ENCODE data around the gene TRABD2A. TPM values are rescaled to one million over a fixed set of nuclear protein-coding genes. Genes with fewer than 3 reads are reported as not detected.

TRABD2A gene, protein sequence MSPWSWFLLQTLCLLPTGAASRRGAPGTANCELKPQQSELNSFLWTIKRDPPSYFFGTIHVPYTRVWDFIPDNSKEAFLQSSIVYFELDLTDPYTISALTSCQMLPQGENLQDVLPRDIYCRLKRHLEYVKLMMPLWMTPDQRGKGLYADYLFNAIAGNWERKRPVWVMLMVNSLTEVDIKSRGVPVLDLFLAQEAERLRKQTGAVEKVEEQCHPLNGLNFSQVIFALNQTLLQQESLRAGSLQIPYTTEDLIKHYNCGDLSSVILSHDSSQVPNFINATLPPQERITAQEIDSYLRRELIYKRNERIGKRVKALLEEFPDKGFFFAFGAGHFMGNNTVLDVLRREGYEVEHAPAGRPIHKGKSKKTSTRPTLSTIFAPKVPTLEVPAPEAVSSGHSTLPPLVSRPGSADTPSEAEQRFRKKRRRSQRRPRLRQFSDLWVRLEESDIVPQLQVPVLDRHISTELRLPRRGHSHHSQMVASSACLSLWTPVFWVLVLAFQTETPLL
- 4.0 and 4.7 TPM in 2 replicates for total RNA-seq

DNA sequence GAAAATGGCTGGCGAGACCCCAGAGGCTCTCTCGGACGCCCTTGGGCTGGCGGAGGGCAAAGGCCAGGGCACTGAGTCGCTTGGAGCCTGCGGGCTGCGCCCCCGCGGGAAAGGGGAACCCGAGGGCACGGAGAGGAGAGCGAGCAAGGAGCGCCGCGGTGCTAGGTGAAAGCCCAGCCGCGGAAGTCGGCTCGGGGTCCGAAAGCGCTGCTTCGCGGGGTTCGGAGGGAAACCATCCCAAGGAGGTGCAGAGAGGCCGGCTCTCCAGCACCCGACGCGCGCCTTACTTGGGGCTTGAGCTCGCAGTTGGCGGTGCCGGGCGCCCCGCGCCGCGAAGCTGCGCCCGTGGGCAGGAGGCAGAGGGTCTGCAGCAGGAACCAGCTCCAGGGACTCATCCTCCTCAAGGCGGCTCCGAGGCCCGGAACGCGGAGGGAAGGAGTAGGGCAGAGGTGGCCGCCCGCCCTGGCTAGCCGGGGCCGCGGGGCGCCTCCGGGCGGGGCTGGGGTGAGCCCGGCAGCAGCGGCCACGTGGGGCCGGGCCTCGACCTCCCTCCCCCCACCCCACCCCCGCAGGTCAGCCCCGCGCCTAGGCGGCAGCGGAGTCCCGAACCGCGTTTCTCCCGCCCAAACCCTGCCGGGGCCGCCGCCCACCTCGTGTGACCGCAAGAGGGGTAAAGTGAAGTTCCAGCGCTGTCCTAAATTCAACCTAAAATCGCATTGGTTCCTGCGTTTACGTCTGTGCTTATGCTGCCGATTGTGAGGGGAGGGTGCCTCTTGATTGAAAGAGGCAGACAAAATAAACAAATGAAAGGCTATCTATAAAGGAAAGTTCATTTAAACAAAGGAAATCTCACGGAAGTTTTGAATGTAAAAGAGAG is at the start of gene TRABD2A:
Gene TRABD2A, minus strand, starts transcription at position 440 of the 877 bp plus-strand sequence. Its CDS starts 45 bp downstream, at position 395.

DNA sequence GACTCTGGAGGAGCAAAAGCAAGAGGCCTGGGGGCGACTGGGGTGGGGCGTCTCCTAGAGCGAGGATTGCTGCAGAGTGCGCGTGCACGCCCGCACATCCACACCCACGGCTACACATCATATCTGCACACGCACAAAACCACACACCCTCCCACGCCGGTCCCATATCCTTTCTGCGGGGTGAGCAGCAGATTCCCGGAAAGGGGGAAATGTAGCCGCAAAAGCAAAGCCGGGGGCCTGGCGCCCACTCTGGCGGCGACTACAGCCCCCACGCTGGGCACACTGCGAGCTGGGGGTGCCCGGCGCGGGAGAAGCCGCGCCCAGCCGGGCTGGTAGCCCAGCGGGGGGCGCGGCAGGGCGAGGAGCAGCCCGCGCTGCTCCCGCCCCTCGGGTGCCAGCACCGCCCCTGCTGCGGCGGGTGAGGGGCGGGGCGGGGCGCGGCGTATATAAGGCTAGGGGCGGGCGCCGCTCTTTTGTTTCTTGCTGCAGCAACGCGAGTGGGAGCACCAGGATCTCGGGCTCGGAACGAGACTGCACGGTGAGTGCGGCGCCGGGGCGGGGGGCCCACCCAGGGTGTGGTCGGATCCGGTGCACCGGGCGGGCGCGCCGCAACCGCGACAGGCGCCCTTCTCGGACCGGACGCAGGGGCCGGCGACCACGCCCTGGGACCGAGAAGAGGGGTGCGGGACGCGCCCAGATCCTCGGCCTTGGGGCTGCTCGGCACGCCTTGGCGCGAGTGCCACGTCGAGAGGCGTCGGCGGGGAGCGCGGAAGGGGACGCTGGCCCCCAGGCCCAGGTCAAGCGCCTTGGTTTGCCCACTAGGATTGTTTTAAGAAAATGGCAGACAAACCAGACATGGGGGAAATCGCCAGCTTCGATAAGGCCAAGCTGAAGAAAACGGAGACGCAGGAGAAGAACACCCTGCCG is 24.6 kb upstream of the TRABD2A start, which contains the start of gene TMSB10:
Gene TMSB10, plus strand, starts transcription at position 476 of the 927 bp plus-strand sequence.

Other genes with a start within 250 kb of the TRABD2A start
- 6,105 and 8,586 TPM in 2 replicates for gene TMSB10, start 24.6 kb upstream of the TRABD2A start, total RNA-seq
- 66.9 and 101 TPM in 2 replicates for gene KCMF1, start 90.1 kb upstream of the TRABD2A start, total RNA-seq